ENCODE measurements around the gene TDP2. TPM values are rescaled to one million over a fixed set of nuclear protein-coding genes. Genes with fewer than 3 reads are reported as not detected.

TDP2 gene
- polyA plus RNA-seq (2012; ENCODE audit: insufficient read length, low read depth) = 31.7 TPM

GRCh38 chr6:24666641-24667377, at the start of gene TDP2, which contains the start of gene ACOT13:
TDP2 (minus strand) TSS chr6:24666899; CDS start chr6:24666862, 37 bp downstream.
ACOT13 (plus strand) TSS chr6:24667077; CDS start chr6:24667264, 187 bp downstream.
- peak; percentile 88 for TF ChIP-seq POLR2AphosphoS5 (IDR thresholded peaks at IDR 0.05; ENCODE audit: low read depth, low read length)
- peak; percentile 59; the same call in 1 of the 2 replicates for TF ChIP-seq SIN3A (IDR thresholded peaks at IDR 0.05; ENCODE audit: borderline replicate concordance, insufficient read depth, low read length)
- no peak for TF ChIP-seq REST (IDR thresholded peaks at IDR 0.05; ENCODE audit: insufficient read depth in 1 of 2, low read depth in 2 of 2, low read length in 2 of 2)
- TF ChIP-seq FOXP2 (optimal IDR thresholded peaks at IDR 0.05; ENCODE audit: borderline replicate concordance, extremely low read depth, extremely low read length, insufficient read depth) = peak; percentile 91
- no peak for TF ChIP-seq TAF1 (IDR thresholded peaks at IDR 0.05; ENCODE audit: borderline replicate concordance, insufficient read depth, low read length)

GRCh38 chr6:24710519-24711303, 44.0 kb upstream of the TDP2 start:
- TF ChIP-seq SIN3A (IDR thresholded peaks at IDR 0.05; ENCODE audit: borderline replicate concordance, insufficient read depth, low read length) (no peak), REST (IDR thresholded peaks at IDR 0.05; ENCODE audit: insufficient read depth in 1 of 2, low read depth in 2 of 2, low read length in 2 of 2) (no peak), TAF1 (IDR thresholded peaks at IDR 0.05; ENCODE audit: borderline replicate concordance, insufficient read depth, low read length) (no peak), POLR2AphosphoS5 (IDR thresholded peaks at IDR 0.05; ENCODE audit: low read depth, low read length) (no peak), FOXP2 (optimal IDR thresholded peaks at IDR 0.05; ENCODE audit: borderline replicate concordance, extremely low read depth, extremely low read length, insufficient read depth) (no peak)

- no peak for TF ChIP-seq TAF1 (IDR thresholded peaks at IDR 0.05; ENCODE audit: borderline replicate concordance, insufficient read depth, low read length)
- no peak for TF ChIP-seq POLR2AphosphoS5 (IDR thresholded peaks at IDR 0.05; ENCODE audit: low read depth, low read length)
- no peak for TF ChIP-seq FOXP2 (optimal IDR thresholded peaks at IDR 0.05; ENCODE audit: borderline replicate concordance, extremely low read depth, extremely low read length, insufficient read depth)
- TF ChIP-seq SIN3A (IDR thresholded peaks at IDR 0.05; ENCODE audit: borderline replicate concordance, insufficient read depth, low read length) = no peak
- no peak for TF ChIP-seq REST (IDR thresholded peaks at IDR 0.05; ENCODE audit: insufficient read depth in 1 of 2, low read depth in 2 of 2, low read length in 2 of 2)
These were observed 42.5 kb upstream of the TDP2 start for GRCh38 chr6:24709014-24709711.

GRCh38 chr6:24708612-24709011, 41.9 kb upstream of the TDP2 start:
- TF ChIP-seq REST (IDR thresholded peaks at IDR 0.05; ENCODE audit: insufficient read depth in 1 of 2, low read depth in 2 of 2, low read length in 2 of 2) (no peak), SIN3A (IDR thresholded peaks at IDR 0.05; ENCODE audit: borderline replicate concordance, insufficient read depth, low read length) (no peak), TAF1 (IDR thresholded peaks at IDR 0.05; ENCODE audit: borderline replicate concordance, insufficient read depth, low read length) (no peak), POLR2AphosphoS5 (IDR thresholded peaks at IDR 0.05; ENCODE audit: low read depth, low read length) (0 out of 2 replicates have a peak, but pooled peaks have one; percentile 33), FOXP2 (optimal IDR thresholded peaks at IDR 0.05; ENCODE audit: borderline replicate concordance, extremely low read depth, extremely low read length, insufficient read depth) (no peak)

All from PFSK-1 (cell line).